Left colon (tissue), 2 donors: ENCODE measurements around the gene ZBTB47. TPM values are rescaled to one million over a fixed set of nuclear protein-coding genes. Genes with fewer than 3 reads are reported as not detected.

Experiments
- ATAC-seq: fragments of 200-7000 bp; cut with Tn5 transposase; one replicate; pipeline ENCODE4 v1.9.1; 2020; ENCODE audit warnings: mild to moderate bottlenecking, moderate library complexity
- DNase-seq, 2 donors: peaks; one replicate each; pipeline ENCODE4 v3.0.0-alpha.2; 2020
- intact Hi-C, 2 donors: fragments of 100-400 bp; cut with DNase I in 1 of 2; cut with micrococcal nuclease in 1 of 2; formaldehyde crosslinking; loops; one replicate each; pipeline versions ENCODE4 v1.11.2 to v1.14.0; 2022; cut with DNase I, micrococcal nuclease
- total RNA-seq, 2 donors: library from RNA; stranded (reverse); fragmentation: NEBNext Ultra II Directional; extraction: Animal tissue kit (Norgen Biotek cat#: 25700); gene quantifications; one replicate each; pipeline ENCODE4 v1.2.1, GENCODE V29; 2021
- donor health status: DM: no; HTN: no; CAD: no.
- donor health status: DM: yes; HTN: yes; CAD: no.

Gene ZBTB47
- total RNA-seq, 2 donors from 2014 or later, result 5.7 to 11.8 TPM

DNA sequence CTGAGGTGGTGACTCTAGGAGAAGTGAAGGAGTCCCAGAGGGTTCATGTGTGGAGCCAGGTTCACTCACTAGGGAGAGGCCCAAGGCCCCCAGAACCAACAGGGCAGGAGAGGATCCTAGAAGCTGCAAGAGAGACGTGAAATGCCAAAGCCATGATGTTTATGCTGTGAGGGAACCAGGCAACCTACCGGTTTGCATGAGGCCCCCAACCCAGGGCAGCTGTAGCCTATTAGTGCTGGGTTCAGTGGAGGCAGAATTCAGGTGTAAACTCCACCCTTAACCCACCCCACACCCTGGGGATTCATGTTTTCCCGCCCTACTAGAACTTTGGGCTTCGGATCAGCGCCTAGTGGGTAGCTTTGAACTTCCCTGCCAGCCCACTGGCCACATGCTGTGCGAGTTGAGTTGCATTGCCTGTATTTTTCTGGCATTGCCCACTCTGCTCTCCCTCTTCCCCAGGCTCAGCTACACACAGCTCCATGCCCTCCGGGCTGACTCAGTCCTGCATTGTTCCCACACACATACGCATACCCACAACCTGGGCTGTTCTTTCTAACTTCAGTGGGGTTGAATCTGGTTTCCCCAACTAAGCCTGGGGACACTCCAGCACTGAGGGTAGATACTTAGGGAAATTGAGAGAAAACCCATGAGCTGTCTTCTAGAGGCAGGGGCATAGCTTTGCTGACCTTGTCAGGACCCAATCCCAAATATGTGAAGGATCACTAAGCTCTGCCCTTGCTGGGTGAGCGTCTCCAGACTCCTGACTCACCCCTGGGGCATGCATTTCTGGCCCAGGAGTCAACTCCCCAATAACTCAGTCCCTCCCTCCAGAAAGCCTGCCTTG, 2.0 kb upstream of the ZBTB47 start:
- intact Hi-C loops, result no loop called here
- no peak for DNase-seq
- no peak for ATAC-seq

DNA sequence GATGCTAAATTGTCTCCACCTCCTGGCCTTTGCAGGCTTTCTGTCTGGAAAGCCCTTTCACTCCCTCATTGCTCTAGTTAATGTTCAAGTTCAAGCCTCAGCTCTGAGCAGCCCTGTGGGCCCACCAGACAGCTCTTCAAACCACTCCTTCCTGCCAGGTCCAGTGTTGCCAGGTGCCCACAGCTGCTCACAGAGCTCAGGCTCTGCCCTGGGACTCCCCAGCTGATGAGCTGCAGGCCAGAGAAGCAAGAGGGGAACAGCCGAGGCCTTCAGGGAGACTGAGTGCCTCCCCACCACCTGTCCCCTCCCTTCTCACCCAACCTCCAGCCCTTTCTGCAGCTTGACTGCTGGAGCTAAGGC, 1.3 kb upstream of the ZBTB47 start:
- ATAC-seq, result no peak
- intact Hi-C loops, result no loop called here

DNA sequence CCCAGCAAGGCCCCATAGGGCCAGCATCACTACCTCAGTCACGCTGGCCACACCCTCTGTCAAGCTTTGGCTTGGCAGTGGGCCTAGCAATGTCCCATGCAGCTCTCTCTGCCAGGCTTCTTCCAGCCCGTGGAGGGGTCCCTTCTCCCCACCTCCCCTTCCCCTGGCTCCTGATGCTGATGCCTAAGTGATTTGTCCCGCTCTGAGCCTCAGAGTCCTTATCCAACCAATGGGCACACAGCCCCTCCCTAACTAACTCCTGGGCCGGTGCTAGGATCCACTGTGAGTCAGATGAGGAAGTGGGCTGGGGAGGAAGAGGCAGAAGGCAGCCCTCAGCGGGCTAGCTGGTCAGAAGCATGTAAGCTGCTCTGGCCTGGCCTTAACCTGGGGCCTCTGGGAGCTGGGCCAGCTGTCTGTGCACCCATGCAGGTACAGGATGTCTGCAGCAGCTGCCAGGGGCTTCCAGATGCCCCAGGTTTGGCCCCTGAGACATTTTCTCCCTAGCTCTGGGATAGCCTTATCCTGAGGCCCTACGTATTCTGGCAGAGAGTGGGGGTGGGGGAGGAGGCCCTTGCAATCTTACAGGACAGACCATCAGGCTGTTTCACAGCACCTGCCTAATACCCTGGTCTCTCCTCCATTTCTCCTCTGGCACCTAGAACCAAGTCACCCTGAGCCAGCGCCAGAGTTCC, 740 bp upstream of the ZBTB47 start:
- DNase-seq (peak; percentile 60 to 75), ATAC-seq (peak; percentile 75)
- intact Hi-C loops, result no loop called here

More for the DNA sequence above, 1.3 kb upstream of the ZBTB47 start:
- no peak for DNase-seq

DNA sequence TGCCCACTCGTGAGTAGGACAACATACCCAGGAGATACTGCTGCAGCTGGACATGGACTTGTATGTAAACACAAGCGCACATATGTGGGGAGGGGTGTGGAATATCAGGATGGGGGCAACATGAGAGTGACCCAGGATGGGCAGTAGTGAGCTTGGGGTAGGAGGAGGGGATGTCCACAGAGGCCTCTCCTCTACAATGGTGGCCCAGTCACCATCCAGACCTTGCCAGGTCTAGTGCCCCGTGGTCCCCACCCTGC, 266 bp upstream of the ZBTB47 start:
- DNase-seq (no peak), ATAC-seq (peak; percentile 9)
- intact Hi-C loops, result no loop called here

DNA sequence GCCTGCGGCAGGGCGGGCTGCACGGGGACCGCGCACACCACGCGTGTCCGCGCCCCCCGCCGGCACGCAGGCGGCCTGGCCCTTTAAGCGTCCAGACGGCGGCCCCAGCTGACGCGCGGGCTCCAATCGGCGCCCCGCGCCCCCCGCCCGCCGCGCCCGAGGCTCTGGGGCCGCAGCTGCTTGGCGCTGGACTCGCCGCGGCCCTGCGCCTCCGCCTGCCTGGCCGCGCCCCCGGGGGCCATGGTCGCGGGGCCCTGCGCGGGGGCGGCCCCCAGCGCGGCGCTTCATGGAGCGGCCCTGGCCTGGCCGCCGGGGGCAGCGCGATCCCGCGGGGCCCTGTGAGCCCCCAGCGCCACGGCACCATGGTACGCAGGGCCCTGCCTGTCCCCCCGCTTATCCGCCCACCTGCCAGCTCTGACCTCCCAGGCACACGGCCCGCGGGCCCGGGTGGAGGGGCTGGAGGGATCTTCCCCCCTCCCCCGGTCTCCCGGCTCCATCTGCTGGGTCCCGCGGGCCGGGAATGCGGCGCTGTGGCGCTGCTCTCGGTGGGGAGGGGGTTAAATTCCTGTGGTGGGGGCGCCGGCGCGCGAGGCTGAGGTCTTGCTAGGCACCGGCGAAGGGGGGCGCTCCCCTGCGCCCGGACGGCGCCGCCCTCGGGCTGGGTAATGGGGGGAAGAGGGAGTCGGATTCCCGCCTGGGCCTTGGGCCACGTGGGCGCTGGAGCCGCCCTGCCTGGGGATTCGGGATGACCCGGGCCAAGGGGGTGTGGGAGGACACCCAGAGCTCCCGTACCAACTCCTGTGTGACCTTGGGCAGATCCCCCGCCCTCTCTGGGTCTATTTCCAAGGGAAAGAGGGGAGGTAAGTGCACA, 1.1 kb downstream of the ZBTB47 start:
- peak in 1 of 2 donors; percentile 45 for DNase-seq
- intact Hi-C loops, result no loop called here
- ATAC-seq, result peak; percentile 56

DNA sequence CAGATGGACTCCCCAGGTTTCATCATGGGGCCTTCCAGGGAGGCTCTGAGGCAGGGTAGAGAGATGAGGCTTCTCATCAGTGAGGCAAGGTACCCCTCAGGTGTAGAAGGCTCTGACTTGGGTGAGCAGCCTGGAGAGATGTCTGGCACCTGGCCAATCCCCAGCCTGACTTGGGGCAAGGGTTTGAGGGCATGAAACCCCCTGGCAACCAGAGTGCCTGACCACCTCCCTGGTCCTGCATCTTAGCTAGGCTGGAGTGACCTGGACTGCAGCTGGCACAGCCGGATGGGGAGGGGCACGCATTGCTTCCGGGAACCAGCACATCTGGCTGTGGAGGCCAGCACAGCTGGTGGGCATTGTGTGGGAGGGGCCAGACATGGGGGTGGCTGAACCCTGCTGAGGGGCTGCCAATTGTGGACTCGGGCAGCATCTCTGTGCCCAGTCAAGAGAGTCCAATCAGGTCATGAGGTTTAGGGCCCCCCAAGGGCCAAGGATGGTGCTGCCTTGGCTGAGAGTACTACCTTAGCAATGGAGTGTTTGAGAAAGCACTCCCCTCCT, 1.9 kb downstream of the ZBTB47 start:
- intact Hi-C loops, result no loop called here
- ATAC-seq, result no peak
- DNase-seq, result no peak

DNA sequence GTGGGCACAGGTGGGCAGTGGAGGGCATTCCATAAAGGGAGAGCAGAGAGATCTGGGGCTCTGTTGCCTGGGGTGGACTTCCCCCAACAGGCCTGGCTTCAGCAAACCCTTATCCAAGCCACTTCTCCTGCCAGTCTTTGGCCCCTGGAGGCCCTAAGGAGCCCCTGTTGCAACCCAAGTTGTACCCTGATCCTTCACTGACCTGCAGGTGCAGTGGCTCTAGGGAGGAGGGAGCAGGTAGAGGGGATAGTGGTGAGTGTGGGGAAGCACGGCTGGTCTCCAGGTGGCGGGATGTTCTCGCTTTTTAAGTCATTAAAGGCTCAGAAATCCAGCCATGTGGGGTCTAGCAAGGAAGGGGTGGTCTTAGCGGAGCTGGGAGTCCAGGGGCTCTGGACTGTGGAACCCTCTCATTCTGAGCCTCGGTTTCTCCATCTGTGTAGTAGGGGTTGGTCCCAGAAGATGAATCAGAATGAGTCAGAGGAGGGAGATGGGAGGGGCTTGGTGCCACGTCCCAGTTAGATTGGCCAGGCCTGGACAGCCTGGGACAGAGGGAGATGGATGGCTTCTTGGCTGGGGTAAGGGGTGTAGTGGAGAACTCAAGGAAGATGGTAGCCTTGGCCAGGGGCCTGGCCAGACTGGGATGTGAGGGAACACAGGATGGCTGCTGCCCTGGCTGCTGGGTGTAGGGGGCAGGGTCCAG, 2.6 kb downstream of the ZBTB47 start:
- intact Hi-C loops, result no loop called here
- DNase-seq (no peak), ATAC-seq (no peak)

DNA sequence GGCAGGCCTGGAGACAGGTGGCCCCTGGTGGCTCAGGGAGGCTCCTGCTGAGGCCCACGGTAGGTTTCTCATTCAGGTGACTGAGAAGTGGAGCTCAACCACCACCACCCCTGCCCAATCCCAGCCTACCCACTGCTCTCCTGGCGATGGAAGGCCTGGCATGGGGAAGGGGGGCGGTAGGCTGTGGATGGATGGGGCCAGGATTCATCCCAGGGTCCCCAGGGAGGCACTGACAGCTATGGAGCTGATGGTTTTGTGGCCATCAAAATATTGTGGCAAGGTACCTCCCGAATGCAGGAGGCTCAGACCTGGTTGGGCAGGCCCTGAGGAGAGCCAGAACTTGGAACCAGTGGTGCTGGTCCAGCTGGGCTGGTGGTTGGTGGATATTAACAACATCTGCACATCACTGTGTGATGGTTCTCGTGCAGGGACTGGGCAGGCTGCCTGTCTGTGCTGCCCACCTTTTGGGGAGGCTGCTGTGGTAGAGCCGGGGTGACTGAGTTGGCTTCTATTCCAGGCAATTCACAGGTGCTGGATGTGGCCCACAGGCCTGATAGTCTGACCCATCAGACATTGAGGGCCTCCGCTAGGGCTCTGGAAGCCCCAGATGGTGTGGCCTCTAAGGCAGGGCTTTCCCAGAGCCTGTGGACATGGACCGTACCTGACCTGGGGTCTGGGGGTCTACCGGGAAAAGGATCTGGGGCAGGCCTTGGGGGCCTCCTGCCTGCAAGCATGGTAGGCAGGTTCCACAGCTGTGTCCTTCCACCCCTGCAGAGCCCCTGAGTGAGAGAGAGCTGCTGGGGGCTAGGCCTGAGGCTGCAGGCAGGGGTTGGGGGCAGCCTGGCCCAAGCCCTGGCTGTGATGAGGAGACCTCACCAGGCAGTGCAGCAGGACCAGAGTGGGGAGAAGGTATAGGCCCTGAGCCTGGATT, 3.4 kb downstream of the ZBTB47 start:
- intact Hi-C loops, result no loop called here
- DNase-seq (no peak), ATAC-seq (no peak)

DNA sequence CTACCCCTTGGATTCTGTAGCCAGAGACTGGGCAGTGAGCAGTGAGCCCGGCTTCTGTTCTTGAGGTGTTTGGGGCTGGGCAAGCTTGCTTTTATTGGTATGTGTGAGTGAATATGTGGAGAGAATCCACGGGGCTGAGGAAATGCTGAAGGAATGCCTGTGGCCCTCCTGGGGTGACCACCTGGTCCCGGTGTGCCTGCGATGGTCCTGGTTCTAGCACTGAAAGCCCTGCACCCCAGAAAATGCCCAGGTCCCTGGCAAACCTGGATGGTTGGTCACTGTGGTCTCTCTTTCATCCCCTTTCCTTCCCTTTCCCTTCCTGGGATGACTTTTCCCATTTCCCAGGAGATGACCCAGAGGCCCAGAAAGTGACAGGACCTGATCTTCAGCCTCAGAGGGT, 4.2 kb downstream of the ZBTB47 start:
- ATAC-seq, result no peak
- intact Hi-C loops, result no loop called here

DNA sequence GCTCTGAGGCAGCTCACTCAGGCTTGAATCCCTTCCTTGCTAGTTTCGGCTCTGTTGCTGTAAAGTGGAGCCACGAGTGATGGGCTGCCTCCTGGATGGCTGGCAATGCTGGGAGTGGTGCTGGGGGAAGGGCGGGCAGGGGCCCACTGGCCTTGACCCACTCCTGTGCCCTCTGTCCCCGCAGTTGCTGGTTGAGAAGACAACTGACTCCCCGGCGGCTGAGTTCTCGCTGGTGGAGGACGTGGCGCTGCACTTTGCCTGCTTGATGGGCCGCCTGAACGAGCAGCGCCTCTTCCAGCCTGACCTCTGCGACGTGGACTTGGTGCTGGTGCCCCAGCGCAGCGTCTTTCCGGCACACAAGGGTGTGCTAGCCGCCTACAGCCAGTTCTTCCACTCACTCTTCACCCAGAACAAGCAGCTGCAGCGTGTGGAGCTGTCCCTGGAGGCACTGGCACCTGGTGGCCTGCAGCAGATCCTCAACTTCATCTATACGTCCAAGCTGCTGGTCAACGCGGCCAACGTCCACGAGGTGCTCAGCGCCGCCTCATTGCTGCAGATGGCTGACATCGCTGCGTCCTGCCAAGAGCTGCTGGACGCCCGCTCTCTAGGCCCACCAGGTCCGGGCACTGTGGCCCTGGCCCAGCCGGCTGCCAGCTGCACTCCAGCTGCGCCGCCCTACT, 4.7 kb downstream of the ZBTB47 start:
- DNase-seq, result no peak
- no peak for ATAC-seq
- intact Hi-C loops, result no loop called here

More for the DNA sequence above, 4.2 kb downstream of the ZBTB47 start:
- no peak for DNase-seq

DNA sequence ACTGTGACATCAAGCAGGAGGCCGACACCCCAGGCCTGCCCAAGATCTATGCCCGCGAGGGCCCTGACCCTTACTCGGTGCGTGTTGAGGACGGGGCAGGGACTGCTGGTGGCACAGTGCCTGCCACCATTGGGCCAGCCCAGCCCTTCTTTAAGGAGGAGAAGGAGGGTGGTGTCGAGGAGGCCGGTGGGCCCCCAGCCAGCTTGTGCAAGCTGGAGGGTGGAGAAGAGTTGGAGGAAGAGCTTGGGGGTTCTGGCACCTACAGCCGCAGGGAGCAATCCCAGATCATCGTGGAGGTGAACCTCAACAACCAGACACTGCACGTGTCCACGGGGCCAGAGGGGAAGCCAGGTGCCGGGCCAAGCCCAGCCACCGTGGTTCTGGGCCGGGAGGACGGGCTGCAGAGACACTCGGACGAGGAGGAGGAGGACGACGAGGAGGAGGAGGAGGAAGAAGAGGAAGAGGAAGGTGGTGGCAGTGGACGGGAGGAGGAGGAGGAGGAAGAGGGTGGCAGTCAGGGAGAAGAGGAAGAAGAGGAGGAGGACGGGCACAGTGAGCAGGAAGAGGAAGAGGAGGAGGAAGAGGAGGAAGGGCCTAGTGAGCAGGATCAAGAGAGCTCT, 5.4 kb downstream of the ZBTB47 start:
- intact Hi-C loops, result no loop called here

DNA sequence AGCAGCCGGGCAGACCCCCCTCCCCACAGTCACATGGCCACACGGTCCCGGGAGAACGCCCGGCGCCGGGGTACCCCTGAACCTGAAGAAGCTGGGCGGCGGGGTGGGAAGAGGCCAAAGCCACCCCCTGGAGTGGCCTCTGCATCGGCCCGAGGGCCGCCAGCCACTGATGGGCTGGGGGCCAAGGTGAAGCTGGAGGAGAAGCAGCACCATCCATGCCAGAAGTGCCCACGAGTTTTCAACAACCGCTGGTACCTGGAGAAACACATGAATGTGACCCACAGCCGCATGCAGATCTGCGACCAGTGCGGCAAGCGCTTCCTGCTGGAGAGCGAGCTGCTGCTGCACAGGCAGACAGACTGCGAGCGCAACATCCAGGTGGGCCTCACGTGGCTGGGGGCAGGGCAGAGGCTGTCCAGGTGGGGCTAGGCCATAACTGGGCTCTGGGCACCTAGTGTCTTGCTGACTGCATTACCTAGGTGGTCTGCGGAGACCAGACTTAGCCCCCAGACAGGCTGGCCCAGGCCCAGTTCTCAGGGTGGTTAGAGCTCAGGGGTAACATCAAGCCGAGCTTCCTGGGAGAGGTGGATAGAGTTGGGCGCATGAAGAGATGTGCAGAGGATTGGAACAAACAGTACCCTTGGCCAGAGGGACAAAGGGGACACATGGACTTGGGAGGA, 6.1 kb downstream of the ZBTB47 start:
- DNase-seq, result no peak
- ATAC-seq, result no peak
- intact Hi-C loops, result no loop called here

More for the DNA sequence above, 5.4 kb downstream of the ZBTB47 start:
- no peak for DNase-seq
- no peak for ATAC-seq

DNA sequence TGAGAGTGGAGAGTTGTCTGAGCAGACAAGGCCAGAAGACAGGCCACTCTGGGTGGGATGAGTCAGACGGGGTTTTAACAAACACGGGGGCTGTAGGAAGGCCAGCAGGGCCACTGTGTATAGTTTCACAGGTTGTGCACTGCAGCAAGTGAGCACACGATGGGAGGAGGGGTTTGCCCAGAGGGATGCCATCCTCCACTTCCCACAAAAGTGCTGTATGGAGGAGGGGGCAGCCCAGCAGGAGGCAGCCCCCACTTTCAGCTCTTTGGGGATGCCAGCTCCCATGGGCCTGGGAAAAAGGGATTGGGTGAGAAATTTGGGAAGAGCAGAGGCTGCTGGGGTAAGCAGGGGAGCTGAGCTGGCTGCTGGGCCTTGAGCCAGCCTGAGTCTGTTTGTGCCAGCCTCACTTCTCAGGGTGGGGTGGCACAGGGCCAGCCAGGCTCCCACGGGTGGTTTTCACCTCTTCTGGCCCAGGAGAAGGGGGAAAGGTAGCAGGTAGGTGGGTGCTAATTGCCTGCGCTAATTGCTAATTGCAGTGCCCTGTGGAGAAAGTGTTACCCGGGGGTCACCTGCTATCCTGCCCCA, 6.7 kb downstream of the ZBTB47 start:
- DNase-seq, result no peak
- intact Hi-C loops, result no loop called here
- ATAC-seq, result no peak

DNA sequence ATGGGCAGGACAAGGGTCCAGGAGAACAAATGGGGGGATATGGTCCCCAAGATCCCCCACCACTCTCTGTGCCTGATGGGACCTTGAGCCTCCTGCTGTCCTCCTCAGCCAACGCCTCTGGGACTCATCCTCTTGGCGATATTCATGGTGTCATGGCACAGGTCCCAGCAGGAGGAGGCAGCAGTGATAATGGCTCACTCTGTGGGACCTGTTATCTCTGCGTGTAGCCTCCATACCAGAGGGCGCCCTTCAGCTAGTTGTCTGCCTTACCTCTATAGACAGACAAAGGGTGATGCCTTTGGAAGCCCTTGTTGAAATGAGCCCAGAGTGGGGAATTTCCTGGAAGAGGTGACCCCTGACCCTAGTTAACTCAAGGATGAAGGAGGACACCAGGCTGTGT, 7.4 kb downstream of the ZBTB47 start:
- no peak for ATAC-seq
- DNase-seq, result no peak
- intact Hi-C loops, result no loop called here

DNA sequence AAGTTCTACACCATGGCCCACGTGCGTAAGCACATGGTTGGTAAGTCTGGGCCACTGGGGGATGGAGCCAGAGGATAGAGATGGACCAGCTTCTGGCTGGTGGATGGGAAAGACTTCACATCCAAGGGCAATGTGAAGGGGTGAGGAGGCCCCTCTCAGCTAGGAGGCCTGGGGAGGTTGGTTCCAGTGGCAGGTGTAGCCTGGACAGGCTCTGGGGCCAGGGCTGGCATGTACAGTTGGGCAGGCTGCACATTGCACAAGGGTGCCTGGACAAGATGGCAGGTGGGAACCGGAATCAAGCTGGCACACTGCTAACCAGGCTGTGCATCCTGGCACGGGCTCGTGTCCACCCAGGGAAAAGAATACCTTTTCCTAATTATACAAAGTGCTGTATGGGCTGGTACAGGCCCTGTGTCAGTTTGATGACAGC, 8.1 kb downstream of the ZBTB47 start:
- intact Hi-C loops, result no loop called here
- DNase-seq, result no peak
- no peak for ATAC-seq
